GM21717 (cell line): ENCODE measurements around the gene TNFRSF25.

ENCODE experiments used
- ATAC-seq: cut with Tn5 transposase; IDR thresholded peaks from one replicate; pipeline ENCODE4 v1.9.1; 2021; ENCODE audit warnings: mild to moderate bottlenecking, moderate library complexity; ENCODE audit not compliant: unreplicated experiment

The TNFRSF25 gene

DNA sequence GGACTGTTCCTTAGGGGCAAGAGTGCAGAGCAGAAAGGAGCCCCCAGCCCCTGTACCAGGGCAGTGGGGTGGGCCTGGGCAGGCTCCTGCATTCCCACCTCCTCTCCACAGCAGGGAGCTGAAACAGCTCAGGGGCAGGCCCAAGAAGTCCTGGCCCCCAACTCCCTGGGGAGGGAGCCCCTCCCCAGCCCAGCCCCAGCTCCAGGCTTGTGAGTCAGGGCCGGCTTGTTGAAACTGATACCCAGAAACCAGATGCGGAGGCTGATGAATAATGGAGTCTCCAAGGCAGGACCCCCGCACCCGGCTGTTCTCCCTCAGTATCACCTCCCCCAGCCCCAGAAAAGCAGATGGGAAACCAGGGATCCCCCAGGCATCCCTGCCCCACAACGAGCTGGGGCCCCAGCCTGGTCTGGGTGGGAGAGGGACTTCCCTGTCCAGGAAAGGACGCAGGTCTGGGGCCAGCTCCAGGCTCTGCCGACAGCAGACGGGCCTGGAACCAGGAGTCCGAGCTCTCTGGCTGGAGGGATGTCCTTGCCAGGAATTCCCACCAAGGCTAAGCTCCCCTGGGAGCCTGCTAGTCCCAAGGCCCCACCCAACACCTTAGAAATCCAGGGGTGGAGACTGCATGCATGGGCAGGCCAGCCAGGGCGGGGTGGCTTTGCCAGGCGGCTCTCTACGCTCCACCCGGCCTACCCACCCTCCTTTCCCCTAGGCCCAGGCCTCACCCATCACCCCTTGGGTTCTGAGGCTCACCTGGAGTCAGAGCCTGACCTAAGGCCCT lies 22.8 kb upstream of the TNFRSF25 start:
- ATAC-seq, result no peak

DNA sequence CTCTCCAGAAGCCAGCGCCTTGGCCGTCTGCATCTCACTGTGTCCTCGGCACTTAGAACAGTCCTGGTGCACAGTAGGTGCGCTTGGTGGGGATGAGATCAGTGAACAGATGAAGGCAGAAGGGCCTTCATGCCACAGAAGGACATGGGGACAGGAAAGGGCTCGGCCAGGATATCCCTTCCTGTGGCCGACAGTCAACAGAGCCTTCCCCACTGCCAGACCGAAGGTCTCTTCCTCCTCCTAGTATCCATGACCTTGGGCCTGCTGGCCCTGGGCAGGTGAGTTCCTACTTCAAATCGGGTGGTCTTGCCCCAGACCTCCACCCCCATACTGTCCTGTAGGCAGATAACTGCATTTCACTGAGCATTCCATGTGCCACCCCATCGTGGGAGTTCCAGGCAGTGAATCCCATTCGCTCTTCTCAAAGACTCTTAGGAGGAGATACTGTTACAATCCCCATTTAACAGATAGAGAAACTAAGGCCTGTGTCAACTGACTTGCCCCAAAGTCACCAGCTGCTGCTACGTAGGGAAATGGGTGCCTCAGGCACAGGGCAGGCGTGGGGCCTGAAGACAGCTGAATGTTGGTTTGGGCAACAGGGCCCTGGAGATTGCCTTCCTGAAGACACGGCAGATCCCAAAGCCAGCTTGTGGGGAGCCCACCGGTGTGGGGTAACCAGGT lies 22.0 kb upstream of the TNFRSF25 start:
- no peak for ATAC-seq

DNA sequence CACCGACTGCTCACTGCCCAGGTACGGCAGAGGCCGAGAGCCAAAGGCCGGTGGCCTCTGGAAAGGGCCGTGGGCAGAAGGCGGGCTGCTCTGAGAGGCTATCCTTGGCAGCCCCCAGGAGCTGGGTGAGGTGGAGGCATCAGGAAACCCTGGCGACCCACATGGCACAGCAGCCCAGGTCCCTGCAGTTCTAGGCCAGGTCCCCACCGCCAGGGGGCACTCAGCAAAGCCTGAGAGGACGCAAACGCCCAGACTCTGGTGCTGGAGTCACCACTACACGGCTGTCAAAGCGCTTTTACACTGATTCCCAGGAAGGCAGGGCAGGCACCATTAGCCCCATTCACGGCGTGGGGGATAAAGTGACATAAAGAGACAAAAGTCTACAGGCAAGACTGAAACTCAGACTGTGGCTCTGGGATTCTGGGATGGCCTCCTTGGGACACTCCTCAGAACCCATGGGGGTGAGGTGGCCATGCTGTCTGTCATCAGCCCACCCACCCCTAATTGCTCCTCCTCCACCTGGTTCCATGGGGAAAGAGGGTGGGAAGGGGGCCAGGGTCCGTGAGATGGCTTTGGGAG lies 20.5 kb upstream of the TNFRSF25 start:
- ATAC-seq, result no peak

DNA sequence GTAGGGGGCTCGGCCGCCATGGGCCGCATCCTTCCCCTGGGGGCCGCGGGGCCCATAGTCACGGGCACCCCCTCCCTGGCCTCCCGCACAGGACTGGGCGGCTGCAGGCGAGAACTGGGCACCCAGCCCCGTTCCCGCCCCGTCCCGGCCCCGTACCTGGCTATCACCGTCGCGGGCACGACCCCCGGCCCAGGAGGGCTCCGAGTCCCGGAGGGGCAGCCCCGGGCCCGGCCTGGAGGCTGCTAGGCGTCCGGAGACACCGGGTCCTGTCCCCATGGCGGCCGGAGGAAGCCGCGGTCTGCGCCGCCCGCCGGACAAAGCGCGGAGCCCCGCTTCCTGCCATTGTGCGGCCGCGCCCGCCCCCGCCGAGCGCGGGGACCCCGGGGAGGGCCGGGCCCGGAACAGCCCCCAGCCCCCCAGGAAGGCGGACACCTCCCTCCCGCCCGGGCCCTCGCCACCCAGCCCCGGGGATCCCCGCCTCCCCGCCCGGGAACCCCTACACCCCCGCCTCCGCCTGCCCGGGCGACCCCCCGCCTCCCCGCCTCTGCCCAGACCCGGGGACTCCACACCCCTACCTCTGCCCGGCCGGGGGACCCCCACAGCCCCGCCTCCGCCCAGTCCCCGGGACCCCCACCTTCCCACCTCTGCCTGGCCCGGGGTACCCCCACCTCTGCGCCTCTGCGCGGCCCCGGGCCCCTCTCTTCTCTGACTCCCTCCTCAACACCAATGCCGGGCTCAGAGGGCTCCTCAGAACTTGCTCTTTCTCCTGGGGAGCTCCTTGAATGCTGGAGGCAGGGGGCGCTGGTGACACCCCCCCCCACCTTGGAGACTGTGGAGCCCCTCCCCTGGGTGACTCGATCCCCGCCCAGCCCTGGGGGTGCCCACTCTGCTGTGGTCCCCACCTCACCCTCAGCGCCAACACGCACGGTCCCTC lies 19.5 kb upstream of the TNFRSF25 start:
- ATAC-seq, result no peak

DNA sequence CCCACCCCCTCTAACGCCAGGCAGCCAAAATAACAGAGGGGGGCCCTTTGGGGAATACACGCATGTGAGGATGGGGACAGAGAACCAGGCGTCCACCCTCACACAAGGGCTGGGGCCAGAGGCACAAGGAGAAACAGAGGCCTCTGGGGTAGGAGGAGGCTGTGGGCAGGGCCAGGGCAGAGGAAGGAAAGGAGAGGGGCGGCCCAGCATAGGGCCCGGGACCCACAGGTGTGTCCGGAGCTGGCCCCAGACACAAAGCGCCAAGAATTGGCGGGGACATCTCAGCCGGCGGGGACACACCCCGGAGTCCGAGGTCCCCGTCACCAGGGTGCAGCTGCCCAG lies 18.8 kb upstream of the TNFRSF25 start:
- no peak for ATAC-seq

DNA sequence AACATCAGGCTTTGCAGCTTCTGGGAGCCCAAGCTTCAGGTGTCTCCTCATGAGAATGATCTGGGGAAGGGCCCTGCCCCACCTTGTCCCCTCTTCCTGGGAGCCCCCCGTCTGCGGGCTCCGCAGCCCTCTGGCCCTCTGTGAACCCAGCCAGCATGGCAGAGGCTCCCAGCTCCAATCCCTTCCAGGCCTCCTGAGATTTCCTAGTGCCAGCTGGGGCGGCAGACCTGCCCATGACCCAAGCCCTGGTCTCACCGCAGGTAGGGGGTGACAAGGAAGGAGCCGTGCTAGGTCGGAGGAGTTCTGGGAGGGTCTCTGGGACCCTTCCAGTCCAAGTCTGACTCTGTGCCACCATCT lies 17.8 kb upstream of the TNFRSF25 start:
- no peak for ATAC-seq

DNA sequence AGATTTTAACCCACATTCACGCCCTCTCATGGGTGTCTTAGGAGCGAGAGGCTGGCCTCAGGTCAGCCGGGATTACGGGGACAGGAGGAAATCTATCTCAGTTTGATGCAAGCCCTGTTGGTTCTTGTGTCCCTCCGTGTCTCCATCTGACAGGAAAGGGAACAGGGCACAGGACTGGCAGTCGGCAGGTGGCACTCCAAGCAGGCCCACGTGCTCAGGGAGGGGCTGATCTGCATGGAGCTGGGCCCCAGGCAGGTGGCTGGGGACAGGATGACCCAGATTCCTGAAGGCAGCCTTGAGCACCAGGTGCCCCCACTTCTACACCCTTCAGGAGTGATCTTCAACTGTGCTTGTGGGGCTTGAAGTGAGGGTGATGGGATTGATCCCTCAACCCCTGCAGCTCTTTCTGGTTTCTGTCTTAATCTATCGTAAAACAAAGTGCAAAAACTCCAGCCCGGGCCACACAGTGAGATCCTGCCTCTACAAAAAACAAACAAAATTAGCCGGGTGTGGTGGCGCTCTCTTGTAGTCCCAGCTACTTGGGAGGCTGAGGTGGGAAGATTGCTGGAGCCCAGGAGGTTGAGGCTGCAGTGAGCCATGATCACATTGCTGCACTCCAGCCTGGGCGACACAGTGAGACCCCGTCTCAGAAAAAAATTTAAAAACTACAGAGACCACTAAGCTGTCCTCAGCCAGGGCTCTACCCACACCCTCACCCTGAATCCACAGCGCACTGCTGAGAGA lies 17.2 kb upstream of the TNFRSF25 start:
- ATAC-seq, result no peak

DNA sequence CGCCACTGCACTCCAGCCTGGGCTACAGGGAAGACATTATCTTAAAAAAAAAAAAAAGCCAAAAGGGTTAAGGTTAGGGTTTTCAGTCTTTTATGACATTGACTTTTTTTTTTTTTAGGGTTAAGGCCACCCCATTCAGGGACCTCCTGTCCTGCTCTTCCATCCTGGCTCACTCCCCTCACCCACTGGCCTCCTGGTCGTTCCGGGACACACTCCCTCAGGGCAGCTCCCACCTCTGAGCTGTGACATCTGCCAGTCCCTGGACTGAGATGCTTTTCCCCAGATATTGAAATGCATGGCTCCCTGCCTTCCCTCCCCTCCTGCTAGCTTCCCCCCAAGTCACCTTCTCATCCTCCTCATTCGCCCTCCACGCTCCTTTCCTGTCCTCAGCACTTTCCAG lies 15.8 kb upstream of the TNFRSF25 start:
- no peak for ATAC-seq

DNA sequence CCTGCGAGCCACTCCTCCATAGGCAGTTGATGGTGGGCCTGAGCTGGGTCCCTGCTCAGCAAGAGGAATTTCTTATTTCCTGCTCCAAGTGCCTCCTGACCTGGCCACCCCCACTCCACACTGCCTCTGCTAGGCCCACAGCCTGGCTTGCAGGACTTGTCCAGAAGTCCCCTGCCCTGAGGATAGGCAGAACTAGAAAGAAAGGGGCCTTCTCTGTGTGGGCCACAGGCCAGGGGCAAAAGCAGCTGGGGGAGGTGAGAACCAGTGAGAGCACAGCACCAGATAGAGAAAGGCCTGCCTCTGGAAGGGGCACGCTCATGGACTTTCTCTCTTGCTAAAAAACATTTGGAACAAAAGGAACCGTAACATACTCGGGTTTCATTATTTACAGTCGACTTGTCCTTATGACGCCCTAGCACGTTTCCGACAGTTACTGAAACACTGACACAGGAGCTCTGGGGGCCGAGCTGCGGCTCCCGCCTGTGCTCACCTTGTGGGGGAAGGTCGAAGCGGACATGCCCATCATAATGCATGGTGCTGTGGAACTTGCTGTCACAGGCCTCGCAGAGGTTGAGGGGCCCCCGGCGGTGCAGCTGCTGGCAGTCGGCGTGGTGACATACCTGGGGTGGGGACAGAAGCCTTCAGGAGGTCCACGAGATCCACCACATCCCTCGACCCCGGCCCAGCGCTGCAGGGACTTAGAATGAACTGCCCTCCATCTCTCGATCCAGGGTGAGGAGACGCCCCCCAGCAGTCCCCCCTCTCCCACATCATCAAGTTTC lies 11.3 kb upstream of the TNFRSF25 start:
- ATAC-seq, result no peak

DNA sequence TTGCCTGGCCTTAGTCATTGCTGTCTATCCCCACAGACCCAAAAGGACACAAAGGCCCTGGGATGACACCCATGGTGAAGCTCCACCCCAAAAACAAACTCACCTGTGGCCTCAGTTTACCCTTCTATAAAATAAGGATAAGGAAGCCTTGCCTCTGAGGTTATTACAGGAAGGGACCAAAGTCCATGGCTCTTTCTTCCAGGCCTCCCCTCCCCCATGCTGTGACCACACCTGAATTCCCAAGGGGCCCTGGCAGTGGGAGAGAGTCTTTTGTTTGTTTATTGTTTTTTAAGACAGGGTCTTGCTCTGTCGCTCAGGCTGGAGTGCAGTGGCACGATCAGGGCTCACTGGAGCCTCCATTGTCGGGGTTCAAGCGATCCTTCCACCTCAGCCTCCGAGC lies 10.5 kb upstream of the TNFRSF25 start:
- no peak for ATAC-seq

DNA sequence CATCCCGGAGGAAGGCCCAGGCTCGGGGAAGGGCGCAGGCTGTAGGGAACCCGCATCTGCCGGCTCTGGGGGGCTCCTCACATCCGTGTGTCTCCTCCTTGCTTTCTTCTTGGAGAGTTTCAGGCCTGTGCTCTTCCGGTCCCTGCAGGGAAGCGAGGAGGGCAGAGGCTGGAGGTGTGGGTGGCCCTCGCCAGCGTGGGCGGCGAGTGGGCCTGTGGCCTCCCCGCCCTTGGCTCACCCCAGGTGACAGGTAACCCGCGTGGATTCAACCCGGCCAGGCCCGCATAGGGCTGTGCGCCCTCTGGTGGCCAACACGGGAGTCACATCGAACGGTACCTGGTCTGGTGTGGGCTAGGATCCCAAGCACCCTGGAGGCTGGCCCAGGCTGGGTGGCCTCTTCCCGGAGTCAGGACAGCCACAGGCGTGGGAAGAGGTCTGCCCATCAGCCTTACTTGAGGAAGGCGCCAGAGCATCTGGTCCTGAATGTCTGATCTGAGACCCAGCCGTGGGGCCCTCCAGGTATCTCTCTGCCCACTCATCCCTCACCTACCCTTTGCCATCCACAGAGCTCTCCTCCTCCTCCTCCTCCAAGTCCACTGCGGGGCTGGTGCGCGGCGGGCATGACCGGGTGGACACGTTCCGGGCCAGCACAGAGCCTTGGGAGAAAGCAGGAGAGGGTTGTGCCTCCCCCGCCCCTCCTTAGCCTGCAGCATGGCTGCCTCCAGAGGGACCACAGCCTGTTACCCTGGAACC lies 9.6 kb upstream of the TNFRSF25 start:
- ATAC-seq, result no peak

DNA sequence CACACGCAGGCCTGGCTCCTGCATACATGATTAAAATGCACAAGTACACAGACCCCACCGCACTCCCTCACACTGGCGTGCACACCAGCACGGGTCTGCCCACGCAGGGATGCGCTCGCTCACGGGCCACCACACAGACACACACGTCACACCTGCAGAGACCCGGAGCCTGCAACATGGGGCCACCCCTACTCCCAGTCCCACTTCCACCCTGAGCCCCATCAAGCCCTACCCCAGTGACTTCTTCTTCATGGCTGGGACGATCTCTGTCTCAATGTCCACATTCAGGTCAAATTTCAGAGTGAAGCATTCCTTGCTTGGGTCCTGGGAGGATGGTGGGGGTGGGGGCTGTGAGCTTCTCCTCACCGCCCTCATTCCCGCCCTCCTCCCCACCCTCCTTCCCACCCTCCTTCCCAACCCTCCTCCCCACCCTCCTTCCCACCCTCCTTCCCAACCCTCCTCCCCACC lies 8.9 kb upstream of the TNFRSF25 start:
- ATAC-seq, result no peak

DNA sequence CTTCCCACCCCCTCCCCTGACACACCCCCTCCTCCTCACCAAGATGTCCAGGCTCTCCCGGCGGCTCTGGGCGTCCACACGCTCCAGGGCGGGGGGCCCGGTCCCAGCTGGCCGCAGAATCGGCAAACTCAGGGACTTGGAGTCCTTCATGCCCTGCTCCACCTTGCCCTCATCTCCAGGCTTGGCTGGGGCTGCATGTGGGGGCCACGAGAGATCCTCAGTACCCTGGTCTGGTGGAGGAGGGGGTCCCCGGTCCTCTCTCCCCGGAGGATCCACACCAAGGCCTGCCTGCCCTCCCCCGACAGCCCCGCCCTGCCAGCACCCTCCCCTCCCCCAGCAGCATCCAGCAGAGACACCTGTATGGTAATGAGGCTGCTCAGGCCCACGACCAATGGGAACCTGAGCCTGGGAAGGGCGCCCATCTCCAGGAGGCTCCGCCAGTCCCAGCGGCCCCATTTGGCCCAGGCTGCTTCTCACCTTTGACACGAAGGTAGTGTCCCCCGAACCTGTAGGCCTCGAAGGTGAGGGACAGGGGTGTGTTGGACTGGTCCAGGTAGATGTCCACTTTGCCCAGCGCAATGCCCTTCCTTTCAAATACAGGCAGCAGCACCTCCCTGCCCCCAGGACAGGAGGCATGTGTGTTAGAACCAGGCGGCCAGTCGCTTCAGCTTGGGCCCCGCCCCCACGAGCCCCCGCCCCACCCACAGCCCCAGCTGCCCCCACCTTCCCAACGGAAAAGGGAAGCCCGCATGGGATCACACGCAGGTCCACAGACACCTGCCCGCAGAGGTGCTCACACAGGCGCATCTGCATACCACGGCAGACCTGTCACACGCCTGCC lies 8.2 kb upstream of the TNFRSF25 start:
- no peak for ATAC-seq

DNA sequence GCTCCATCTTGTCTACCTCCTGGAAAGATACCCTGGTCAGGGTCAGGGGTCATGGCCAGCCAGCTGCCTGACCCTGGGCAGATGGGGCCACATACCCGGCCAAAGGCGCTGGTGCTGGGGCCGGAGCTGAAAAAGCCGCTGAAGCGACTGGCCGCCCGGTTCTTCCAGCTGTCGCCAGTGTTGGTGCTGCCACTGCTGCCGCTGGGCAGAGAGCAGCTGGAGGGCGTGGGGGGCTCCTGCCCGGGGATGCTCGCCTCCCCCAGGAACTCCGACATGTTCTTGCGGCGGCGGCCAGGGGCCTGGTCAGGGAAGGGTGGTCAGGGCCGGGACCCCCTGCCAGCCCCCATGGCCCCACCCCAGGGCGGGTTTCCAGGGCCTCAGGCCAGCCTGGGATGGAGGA lies 7.2 kb upstream of the TNFRSF25 start:
- no peak for ATAC-seq

DNA sequence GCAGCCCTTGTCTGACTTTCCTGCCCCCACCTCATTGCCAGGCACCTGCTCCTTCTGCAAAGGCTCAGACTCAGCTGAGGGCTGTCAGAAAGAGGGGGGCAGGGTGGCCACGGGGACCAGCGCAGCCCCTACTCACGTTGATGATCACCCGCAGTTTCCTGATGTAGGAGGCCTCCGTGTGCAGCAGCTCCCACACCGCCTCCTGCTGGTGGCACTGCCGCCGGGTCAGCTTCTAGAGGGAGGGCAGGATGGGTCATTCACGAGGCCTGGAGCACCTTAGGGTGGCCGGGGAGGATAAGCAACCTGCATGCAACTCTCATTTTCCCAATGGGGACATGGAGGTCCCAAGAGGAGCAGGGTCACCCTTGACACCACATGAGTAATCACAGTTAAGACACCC lies 6.4 kb upstream of the TNFRSF25 start:
- ATAC-seq, result no peak

DNA sequence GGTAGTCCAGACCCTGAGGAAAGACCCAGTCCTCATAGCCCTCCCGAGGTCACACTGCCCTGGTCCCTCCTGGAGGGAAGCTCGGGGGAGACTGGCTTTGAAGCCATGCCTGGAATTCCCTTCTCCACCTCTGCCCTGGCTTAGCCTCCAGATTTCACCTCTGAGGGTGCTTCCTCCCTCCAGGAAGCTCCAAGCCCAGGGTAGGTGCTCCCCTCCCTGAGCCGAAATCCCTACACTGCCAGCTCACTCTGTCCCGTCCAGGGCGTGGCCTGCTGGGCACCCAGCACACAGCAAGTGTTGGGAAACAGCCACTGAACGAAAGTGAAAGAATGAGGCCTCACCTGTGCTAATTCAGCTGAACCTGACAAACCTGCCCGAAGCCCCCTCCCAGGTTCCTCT lies 6.0 kb upstream of the TNFRSF25 start:
- no peak for ATAC-seq

DNA sequence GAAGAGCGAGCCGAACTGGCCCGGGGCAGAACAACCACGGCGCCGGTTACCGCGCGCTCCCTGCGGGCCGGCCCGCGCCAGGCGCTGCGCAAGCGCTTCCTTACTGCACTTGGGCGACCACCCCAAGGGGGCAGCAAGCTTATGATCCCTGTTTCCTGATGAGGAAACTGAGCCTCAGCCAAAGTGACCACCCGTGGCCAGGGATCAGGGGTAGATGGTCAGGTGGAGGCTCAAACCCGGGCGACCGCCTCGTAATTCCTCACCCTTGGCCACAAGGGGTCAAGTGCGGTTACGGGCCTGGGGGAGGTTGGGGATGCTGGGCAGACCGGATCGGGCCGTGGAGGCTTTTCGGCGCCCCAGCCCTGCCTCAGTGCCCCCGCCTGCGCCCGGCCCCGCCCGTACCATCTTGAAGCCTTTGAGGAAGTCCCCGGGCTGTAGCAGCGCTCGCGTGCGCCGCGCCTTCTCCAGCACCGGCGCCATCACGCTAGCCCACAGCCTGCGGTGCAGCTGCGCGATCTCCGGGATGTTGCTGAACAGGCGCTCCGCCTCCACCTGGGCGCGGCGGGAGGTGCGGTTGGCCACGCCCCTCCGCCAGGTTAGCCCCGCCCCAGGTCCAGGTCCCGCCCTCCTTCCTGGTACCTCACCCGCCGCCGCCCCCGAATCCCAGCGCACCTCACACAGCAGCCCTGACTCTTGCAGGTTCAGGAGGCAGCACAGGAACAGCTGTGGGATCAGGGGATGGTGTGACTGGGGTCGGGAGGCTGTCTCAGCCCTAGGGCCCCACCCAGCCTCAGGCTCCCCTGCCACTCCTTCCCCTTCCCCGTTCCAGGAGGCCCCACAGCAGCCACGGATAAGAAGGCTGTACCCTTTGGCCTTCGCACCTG lies 5.4 kb upstream of the TNFRSF25 start:
- ATAC-seq, result no peak
